ENCODE results near the gene KRTAP12-2.
"Not testable (repeated sequence)": the region's sequence is repeated elsewhere in the genome, so short reads cannot be mapped to it uniquely, and the experiment has no call there.

Gene KRTAP12-2

GRCh38 chr21:44649521-44650100, 17.1 kb downstream of the KRTAP12-2 start:
- DNase-seq = no peak

DNA sequence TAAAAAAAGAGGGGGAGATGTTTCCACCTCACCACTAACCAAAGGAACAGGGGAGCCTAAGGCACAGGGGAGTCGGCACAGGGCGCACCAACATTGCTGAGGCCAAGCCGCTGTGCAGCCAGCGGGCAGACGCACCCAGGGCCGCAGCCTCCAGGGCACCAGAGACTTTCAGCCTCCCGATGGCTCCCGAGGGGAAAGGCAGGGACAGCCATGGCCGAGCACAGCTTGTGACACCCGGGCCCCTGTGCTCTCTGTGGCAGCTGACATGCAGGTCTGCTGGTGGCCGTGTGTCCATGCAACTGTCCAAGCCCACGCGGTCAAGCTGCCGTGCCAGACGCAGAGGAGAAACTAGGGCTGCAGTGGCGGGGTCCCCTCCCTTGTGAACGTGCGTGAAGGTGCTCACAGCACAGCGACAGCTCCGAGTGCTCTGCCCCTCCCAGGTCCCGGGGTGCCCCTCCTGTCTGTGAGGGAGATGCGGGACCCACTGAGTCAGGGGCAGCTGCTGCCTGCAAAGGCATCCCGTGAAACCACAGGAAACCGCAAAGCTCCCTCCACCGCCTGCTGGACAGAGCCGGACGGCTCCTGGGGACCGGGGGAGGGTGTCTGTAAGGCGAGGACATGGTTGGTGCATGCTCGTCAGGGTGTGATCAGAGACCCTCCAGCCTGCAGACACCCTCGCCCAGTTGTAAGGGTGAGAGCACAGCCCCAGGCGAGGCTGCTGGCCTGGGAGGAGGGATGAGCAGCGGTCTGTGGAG, 18.0 kb downstream of the KRTAP12-2 start:
- no peak for DNase-seq

- no peak for DNase-seq
Measured at GRCh38 chr21:44647222-44647552, 19.5 kb downstream of the KRTAP12-2 start.

GRCh38 chr21:44646366-44647221, 20.1 kb downstream of the KRTAP12-2 start, which contains the start of gene KRTAP10-11:
Gene KRTAP10-11 (plus strand): TSS chr21:44646414. CDS start chr21:44646459, 45 bp downstream.
- DNase-seq = not testable (repeated sequence)

- DNase-seq = no peak
Measured at GRCh38 chr21:44644878-44645277, 21.8 kb downstream of the KRTAP12-2 start.

DNA sequence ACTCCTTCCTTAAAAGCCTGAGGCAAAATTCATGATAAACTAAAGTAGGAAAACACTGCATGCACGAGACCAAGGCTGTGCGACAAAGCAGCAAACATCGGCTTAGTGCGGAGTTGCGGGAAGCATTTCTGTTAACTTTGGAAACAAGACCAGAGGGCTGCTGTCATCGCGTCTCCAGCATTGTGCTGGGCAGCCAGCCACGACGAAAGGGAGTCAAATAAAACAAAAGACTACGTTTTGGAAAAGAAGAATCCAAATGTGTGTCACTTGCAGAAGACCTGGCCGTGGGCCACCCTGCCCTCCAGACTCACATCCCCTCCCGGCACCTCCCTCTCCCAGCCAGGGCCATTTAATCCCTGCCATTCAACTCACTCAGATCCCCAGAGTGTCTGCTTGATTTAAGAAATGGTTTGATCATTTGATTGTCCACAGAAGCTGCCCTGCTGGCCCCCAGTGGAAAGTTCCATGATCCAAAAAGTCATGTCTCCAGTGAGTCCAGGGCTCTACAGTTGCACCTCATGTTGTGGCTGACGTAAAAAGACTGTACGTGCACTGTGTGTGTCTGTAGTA, 22.9 kb downstream of the KRTAP12-2 start:
- DNase-seq = no peak

DNA sequence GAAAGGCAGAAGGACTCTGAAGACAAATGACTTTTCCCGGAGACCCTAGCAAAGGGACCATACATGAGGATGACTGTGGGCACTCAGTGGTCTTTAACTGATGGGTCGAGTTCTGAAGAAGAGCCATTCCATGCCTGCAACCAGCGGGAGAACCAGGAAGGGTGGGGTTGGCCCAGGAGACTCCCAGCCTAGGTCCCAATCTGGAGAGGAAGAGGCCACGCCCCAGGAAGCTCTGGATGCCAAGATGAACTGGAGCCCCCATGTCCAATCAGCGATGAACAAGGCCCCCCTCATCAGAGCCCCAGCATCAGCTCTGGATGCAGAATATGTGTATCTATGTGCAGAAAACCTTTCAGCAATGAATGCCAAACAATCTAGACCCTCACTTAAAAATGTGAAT, 26.0 kb downstream of the KRTAP12-2 start:
- no peak for DNase-seq

DNA sequence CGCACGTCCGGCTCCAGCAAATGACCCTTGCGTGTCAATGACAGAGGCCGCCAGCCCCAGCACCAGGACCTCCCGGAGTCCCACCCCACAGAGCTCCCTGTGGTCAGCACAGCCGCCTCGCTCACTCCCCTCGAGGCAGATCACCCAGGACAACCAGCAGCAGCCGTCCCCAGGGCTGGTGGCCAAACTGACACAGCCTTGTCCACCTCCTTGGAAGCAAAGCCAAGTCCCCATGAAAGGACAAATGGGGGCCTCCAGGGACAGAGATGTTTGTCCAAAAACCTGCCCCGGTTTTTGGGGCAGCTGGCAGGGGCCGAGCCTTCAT, 27.4 kb downstream of the KRTAP12-2 start:
- no peak for DNase-seq

DNA sequence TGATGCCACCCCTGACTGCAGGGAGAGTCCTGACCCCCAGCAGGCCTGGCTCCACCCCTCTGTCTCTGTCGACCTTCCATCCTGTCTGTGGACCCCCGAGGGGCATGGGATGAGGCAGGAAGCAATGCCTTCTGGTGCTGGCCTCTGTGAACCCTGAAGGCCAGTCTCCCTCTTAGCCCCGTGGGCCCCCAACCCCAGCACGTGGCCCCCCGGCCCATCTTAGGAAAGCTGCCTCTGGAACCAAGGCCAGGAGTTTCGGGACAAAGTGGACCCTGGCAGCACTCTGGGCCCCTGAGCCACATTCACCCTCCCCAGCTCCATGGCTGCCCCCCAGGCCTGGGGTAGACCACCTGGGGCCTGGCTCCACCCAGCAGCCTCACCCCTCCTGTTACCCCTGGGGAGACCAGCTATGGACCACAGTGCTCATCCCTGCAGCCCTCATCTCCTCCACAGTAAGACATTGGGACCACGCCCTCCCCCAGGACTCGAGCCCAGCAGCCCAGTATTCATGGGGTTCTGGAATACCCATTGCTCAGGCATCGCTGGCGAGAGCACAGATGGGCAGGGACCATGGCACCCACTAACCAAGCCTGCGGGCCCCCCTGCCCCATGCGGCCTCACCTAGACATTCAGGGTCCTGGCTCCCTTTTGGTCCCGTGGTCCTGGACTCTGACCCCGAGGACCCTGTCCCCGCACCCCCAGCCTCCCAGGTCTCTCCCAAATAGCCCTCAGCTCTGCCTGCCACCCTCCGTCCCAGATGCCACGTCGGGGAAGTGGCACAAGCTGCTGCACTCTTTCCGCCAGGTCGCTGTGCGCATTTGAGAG, 28.0 kb downstream of the KRTAP12-2 start:
- DNase-seq = not testable (repeated sequence)

- not testable (repeated sequence) for DNase-seq
Measured at GRCh38 chr21:44637851-44638348, 28.8 kb downstream of the KRTAP12-2 start.

- DNase-seq = no peak
Measured at GRCh38 chr21:44637018-44637850, 29.5 kb downstream of the KRTAP12-2 start, which contains the start of gene KRTAP10-10. Gene KRTAP10-10 (plus strand): TSS chr21:44637356. CDS start chr21:44637418, 62 bp downstream.

GRCh38 chr21:44636209-44637017, 30.3 kb downstream of the KRTAP12-2 start:
- DNase-seq = no peak

DNA sequence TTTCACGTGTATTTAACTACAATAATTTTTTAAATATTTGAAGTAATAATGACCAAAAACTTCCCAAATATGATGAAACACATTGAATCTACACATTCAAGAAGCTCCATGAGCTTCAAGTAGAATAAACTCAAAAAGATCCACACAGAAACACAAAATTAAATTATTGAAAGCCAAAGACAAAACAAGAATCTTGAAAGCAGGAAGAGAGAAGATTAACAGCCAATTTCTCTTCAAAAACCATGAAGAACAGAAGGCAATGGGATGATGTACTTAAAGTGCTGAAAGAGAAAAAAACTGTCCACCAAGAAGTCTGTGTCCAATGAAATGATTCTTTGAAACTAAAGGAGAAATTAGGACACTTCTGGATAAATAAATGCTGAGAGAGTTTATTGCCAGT, 34.7 kb downstream of the KRTAP12-2 start:
- DNase-seq = no peak

- no peak for DNase-seq
Measured at GRCh38 chr21:44630440-44630839, 36.3 kb downstream of the KRTAP12-2 start.

- DNase-seq = no peak
Measured at GRCh38 chr21:44628707-44629391, 37.9 kb downstream of the KRTAP12-2 start.

DNA sequence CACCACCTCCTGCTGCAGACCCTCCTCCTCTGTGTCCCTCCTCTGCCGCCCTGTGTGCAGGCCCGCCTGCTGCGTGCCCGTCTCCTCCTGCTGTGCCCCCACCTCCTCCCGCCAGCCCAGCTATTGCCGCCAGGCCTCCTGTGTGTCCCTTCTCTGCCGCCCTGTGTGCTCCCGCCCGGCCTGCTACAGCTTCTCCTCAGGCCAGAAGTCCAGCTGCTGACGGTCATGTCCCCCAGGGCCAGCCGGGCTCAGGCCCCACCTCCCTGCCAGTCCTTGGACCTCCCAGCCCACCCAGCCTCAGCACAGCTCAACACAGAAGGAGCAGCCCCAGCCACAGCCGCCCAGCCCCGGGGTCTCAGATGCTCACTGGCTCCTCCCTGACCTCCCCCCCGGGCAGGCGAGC, 38.9 kb downstream of the KRTAP12-2 start:
- not testable (repeated sequence) for DNase-seq

DNA sequence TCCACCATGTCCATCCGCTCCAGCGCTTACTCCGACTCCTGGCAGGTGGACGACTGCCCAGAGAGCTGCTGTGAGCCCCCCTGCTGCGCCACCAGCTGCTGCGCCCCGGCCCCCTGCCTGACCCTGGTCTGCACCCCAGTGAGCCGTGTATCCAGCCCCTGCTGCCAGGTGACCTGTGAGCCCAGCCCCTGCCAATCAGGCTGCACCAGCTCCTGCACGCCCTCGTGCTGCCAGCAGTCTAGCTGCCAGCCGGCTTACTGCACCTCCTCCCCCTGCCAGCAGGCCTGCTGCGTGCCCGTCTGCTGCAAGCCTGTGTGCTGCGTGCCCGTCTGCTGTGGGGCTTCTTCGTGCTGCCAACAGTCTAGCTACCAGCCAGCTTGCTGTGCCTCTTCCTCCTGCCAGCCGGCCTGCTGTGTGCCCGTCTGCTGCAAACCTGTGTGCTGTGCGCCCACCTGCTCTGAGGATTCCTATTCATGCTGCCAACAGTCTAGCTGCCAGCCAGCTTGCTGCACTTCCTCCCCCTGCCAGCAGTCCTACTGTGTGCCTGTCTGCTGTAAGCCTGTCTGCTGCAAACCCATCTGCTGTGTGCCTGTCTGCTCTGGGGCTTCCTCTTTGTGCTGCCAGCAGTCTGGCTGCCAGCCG, 39.4 kb downstream of the KRTAP12-2 start:
- DNase-seq = not testable (repeated sequence)

- no peak for DNase-seq
Measured at GRCh38 chr21:44626673-44627143, 40.0 kb downstream of the KRTAP12-2 start, which contains the start of gene KRTAP10-9. Gene KRTAP10-9 (plus strand): TSS chr21:44627093. CDS start chr21:44627172, 79 bp downstream.

- peak in 1 of 5 experiments; percentile 37 for DNase-seq
Measured at GRCh38 chr21:44626262-44626661, 40.5 kb downstream of the KRTAP12-2 start.

Measured in T-helper 2 cell (primary cell).